WERI-Rb-1 (cell line): ENCODE results near the gene B3GNT3.

Experiments
- DNase-seq: peaks from one replicate; pipeline ENCODE4 v3.0.0-alpha.2; 2020
- H3K27ac ChIP-seq: fragments of 250-450 bp; sonication (Bioruptor Pico); 2 replicates; pipeline ENCODE4 v1.5.1; 2020; ENCODE audit warnings: mild to moderate bottlenecking, moderate library complexity
- H3K27me3 ChIP-seq: fragments of 250-450 bp; sonication (Bioruptor Pico); 2 replicates; pipeline ENCODE4 v1.5.1; 2021; ENCODE audit warnings: mild to moderate bottlenecking, low read depth, moderate library complexity; ENCODE audit not compliant: insufficient read depth, severe bottlenecking
- H3K36me3 ChIP-seq: fragments of 250-450 bp; sonication (Bioruptor Pico); 2 replicates; pipeline ENCODE4 v1.5.1; 2020; ENCODE audit warnings: mild to moderate bottlenecking, moderate library complexity
- H3K4me3 ChIP-seq: 2 replicates; pipeline ENCODE4 v1.5.1; 2011; ENCODE audit warnings: low read depth, mild to moderate bottlenecking, control low read depth, low read length
- H3K9me3 ChIP-seq: fragments of 250-450 bp; sonication (Bioruptor Pico); 2 replicates; pipeline ENCODE4 v1.5.1; 2021; ENCODE audit warnings: mild to moderate bottlenecking, moderate library complexity; ENCODE audit not compliant: severe bottlenecking
- TF ChIP-seq, protein P1 (sequence below): IDR thresholded peaks from 2 replicates; pipeline ENCODE4 v1.5.1; 2011; ENCODE audit warnings: low read depth, mild to moderate bottlenecking, control low read depth, inconsistent platforms, low read length

Gene B3GNT3

DNA sequence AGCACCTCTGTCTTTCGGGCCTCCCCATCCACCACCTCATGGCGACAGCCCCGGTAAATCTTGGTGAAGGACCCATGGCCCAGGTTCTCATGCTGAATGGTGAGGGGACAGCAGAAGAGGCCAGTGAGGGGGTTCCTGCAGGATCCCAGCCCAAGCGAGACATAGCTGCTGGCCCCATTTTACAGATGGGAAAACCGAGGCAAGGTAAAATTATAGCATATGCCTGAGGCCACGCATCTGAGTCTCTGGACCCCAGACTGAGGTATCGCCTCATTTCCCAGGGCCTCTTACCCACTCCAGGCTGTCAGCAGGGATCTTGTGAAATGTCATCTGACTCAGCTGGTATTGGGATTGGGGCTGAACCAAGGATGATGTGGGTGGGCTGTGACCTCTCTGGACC, 43.0 kb downstream of the B3GNT3 start:
- TF ChIP-seq, protein P1, sequence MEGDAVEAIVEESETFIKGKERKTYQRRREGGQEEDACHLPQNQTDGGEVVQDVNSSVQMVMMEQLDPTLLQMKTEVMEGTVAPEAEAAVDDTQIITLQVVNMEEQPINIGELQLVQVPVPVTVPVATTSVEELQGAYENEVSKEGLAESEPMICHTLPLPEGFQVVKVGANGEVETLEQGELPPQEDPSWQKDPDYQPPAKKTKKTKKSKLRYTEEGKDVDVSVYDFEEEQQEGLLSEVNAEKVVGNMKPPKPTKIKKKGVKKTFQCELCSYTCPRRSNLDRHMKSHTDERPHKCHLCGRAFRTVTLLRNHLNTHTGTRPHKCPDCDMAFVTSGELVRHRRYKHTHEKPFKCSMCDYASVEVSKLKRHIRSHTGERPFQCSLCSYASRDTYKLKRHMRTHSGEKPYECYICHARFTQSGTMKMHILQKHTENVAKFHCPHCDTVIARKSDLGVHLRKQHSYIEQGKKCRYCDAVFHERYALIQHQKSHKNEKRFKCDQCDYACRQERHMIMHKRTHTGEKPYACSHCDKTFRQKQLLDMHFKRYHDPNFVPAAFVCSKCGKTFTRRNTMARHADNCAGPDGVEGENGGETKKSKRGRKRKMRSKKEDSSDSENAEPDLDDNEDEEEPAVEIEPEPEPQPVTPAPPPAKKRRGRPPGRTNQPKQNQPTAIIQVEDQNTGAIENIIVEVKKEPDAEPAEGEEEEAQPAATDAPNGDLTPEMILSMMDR: no peak
- DNase-seq: no peak
- no peak overlapping the region for H3K4me3 ChIP-seq
- no peaks in the 10 kb centered on the region for H3K27me3 ChIP-seq
- no peak overlapping the region for H3K27ac ChIP-seq
- no peaks in the 10 kb centered on the region for H3K9me3 ChIP-seq
- H3K36me3 ChIP-seq: no peaks in the 10 kb centered on the region

- TF ChIP-seq, protein P1: no peak
- Histone ChIP-seq H3K36me3 (no peaks in the 10 kb centered on the region), H3K27ac (no peak overlapping the region), H3K9me3 (no peaks in the 10 kb centered on the region), H3K4me3 (no peak overlapping the region), H3K27me3 (no peaks in the 10 kb centered on the region)
- no peak for DNase-seq
These were observed 45.1 kb downstream of the B3GNT3 start for GRCh38 chr19:17840019-17840418.

DNA sequence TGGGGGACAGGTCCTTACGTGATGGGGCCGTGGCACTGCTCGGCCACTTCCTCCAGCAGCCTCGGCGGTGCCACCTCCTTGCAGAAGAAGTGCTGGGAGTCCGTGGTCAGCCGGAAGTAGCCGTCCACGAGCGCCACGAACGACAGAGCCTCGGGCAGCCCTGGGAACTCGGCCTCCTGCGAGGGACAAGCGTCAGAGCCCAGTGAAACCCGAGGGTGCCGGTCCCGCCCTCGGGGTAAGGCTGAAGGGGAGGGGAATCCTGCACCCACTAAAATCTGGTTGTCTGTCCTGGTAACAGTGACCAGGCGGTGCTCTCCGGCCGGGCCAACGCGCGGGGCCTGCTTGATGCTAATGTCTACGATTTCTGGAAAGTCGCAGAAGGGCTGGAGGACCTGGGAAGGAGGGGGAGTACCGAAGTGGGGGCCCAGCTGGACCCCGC, 46.5 kb downstream of the B3GNT3 start:
- TF ChIP-seq, protein P1: no peak
- Histone ChIP-seq H3K27me3 (no peaks in the 10 kb centered on the region), H3K4me3 (no peak overlapping the region), H3K27ac (no peak overlapping the region), H3K36me3 (no peaks in the 10 kb centered on the region), H3K9me3 (no peaks in the 10 kb centered on the region)
- no peak for DNase-seq

DNA sequence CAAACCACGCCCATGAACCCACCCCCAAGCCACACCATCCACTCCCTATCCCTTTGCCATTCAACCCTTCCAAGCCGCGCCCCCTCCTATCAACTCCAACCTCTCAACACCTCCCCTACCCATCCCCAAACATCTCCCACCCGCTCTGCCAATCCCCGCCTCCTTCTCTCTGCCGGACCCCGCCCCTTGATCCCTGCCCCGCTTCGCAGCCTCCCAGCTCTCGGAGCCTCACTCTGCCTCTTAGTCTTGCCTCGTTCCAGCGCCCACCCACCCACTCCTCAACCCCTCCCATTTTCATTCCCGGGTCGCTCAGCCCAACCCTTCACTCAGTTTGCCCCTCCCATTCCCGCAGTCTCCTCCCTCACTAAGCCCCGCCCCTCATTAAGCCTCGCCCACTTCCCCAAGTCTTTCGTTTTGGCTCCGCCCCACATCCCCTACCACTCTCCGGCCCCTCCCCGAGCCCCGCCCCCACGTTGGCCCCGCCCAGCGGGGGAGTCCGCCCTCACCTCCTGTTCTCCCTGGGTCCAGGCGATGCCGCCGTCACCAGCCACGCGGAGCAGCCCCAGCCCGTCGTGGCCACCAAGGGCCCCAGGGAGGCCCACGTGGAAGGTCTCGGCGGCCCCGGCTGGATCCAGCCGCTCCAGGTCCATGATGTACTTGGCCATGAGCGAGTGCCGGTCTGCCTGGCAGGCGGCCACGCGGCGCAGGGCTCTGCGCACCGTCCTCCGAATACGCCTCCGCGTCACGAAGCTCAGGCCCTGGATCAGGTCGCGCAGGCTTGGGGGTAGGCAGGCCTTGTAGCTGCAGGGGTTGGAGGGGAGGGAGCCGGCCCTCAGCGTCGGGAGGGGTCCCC, 47.1 kb downstream of the B3GNT3 start:
- Histone ChIP-seq H3K36me3 (no peaks in the 10 kb centered on the region), H3K4me3 (no peak overlapping the region), H3K9me3 (no peaks in the 10 kb centered on the region), H3K27me3 (no peaks in the 10 kb centered on the region), H3K27ac (no peak overlapping the region)
- TF ChIP-seq, protein P1: no peak
- DNase-seq: peak; percentile 69

DNA sequence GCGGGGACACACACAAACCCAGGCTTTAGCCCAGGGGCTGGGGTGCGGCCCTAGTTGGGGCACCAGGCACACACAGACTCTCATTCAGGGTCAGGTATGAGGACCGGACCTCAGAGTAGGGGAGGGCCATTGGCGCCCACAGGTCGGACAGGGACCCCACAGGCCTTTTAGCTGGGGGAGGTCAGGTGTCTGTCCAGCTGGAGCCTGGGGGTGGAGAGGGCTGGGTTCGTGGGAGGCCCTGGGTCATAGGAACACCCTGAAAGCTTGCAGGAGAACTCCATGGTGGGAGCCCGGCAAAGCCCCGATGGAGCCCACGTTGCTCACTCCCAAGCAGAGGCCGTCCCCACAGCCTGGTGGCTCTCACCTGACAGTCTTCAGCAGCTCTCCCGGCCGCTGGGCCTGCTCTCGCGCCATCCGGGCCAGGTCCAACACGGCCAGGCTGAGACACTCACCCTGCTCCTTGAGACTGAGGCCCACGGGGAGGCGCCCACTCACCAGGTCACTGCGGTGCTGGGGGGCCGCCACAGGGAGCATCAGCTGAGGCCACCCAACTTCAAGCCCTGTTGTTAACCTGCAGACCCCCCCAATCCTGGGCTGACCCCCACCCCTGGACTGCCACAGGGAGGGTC, 47.8 kb downstream of the B3GNT3 start:
- TF ChIP-seq, protein P1: no peak
- no peaks in the 10 kb centered on the region for H3K9me3 ChIP-seq
- no peak overlapping the region for H3K27ac ChIP-seq
- H3K36me3 ChIP-seq: no peaks in the 10 kb centered on the region
- H3K27me3 ChIP-seq: no peaks in the 10 kb centered on the region
- DNase-seq: no peak
- H3K4me3 ChIP-seq: no peak overlapping the region
